DOHH2 (cell line): Measurements from ENCODE around the gene PIGB.

Experiments used
- EZH2phosphoT487 ChIP-seq: fragments of 200-600 bp; sonication (generic); IDR thresholded peaks from 2 replicates; pipeline ENCODE4 v1.6.1; 2017; ENCODE audit warnings: borderline replicate concordance, mild to moderate bottlenecking, antibody characterized with exemption, low read length, moderate library complexity, mixed read lengths
- TF ChIP-seq, protein P1 (sequence below): fragments of 200-600 bp; sonication (generic); IDR thresholded peaks from one replicate; pipeline ENCODE4 v1.5.1; 2014; ENCODE audit warnings: antibody characterized with exemption, mild to moderate bottlenecking, low read depth, low read length; ENCODE audit not compliant: poor library complexity, severe bottlenecking

GRCh38 chr15:55277715-55278114 is 41.3 kb upstream of the PIGB start:
- TF ChIP-seq, protein P1, sequence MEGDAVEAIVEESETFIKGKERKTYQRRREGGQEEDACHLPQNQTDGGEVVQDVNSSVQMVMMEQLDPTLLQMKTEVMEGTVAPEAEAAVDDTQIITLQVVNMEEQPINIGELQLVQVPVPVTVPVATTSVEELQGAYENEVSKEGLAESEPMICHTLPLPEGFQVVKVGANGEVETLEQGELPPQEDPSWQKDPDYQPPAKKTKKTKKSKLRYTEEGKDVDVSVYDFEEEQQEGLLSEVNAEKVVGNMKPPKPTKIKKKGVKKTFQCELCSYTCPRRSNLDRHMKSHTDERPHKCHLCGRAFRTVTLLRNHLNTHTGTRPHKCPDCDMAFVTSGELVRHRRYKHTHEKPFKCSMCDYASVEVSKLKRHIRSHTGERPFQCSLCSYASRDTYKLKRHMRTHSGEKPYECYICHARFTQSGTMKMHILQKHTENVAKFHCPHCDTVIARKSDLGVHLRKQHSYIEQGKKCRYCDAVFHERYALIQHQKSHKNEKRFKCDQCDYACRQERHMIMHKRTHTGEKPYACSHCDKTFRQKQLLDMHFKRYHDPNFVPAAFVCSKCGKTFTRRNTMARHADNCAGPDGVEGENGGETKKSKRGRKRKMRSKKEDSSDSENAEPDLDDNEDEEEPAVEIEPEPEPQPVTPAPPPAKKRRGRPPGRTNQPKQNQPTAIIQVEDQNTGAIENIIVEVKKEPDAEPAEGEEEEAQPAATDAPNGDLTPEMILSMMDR = no peak
- TF ChIP-seq EZH2phosphoT487 = no peak
